Aorta (tissue), 5 donors: ENCODE results near the gene RRN3. TPM values are rescaled to one million over a fixed set of nuclear protein-coding genes. Genes with fewer than 3 reads are reported as not detected.
"Not testable (repeated sequence)": the region's sequence is repeated elsewhere in the genome, so short reads cannot be mapped to it uniquely, and the experiment has no call there.

ENCODE experiments used
- ATAC-seq: fragments of 200-7000 bp; cut with Tn5 transposase; one replicate; pipeline ENCODE4 v1.9.1; 2022; ENCODE audit warnings: moderate library complexity; ENCODE audit not compliant: low FRiP score
- DNase-seq, 2 donors: peaks; one replicate each; pipeline ENCODE4 v3.0.0-alpha.2; 2020
- H3K27ac ChIP-seq, 2 donors: one replicate each; pipeline ENCODE4 v1.5.1; 2013; ENCODE audit warnings: low read length in 2 of 2, mild to moderate bottlenecking in 2 of 2, moderate library complexity in 2 of 2, control low read depth in 1 of 2, inconsistent platforms in 1 of 2, low read depth in 1 of 2
- H3K27me3 ChIP-seq, 2 donors: one replicate each; pipeline ENCODE4 v1.6.1; 2013; ENCODE audit warnings: control low read depth in 1 of 2, low read length in 1 of 2, mild to moderate bottlenecking in 1 of 2, moderate library complexity in 1 of 2; ENCODE audit not compliant: insufficient read depth in 2 of 2, control insufficient read depth in 1 of 2
- H3K36me3 ChIP-seq, 2 donors: one replicate each; pipeline ENCODE4 v1.6.1; 2013; ENCODE audit warnings: control low read depth in 1 of 2, low read length in 1 of 2, mild to moderate bottlenecking in 1 of 2; ENCODE audit not compliant: insufficient read depth in 2 of 2, control insufficient read depth in 1 of 2
- H3K4me1 ChIP-seq, 2 donors: one replicate each; pipeline ENCODE4 v1.6.1; 2013; ENCODE audit warnings: low read length in 2 of 2, control low read depth in 1 of 2, mild to moderate bottlenecking in 1 of 2, moderate library complexity in 1 of 2; ENCODE audit not compliant: insufficient read depth in 2 of 2, control insufficient read depth in 1 of 2
- H3K4me3 ChIP-seq, 2 donors: one replicate each; pipeline ENCODE4 v1.5.1; 2013; ENCODE audit warnings: low read length in 2 of 2, control low read depth in 1 of 2, mild to moderate bottlenecking in 1 of 2
- H3K9me3 ChIP-seq: one replicate; pipeline ENCODE4 v1.6.1; 2013; ENCODE audit warnings: mild to moderate bottlenecking, low read length; ENCODE audit not compliant: control insufficient read depth
- WGBS, 2 donors: extraction: QIAGEN DNeasy Blood & Tissue Kit; methylation state at CpG; one replicate each; pipeline ENCODE4 v1.1.7; 2013; 5-methylcytosine and 5-hydroxymethylcytosine counted together
- intact Hi-C, 2 donors: fragments of 100-400 bp; cut with DNase I; formaldehyde crosslinking; loops; one replicate each; pipeline versions ENCODE4 v1.14.2 to v1.15.0; 2022
- long read RNA-seq, 2 donors: library from polyadenylated mRNA; unstranded; transcript quantifications; one replicate each; pipeline ENCODE4 v2.0.0, GENCODE V29; 2020 to 2021
- polyA plus RNA-seq, 2 donors: library from polyadenylated mRNA; stranded (reverse); fragments of 200-250 nt; gene quantifications; one replicate each; pipeline ENCODE4 v1.2.3, GENCODE V29; 2013
- total RNA-seq, 2 donors: library from RNA; stranded (reverse); fragmentation: NEBNext Ultra II Directional; extraction: Animal tissue kit (Norgen Biotek cat#: 25700); gene quantifications; one replicate each; pipeline ENCODE4 v1.2.1, GENCODE V29; 2021
- donor health status: healthy with polysubstance abuse.
- donor health status: Bipolar disorder and iron deficiency.
- donor health status: DM: no; HTN: no; CAD: no.
- donor health status: DM: no; HTN: no; CAD: no.
- donor health status: DM: yes; HTN: yes; CAD: no.

Gene RRN3, protein sequence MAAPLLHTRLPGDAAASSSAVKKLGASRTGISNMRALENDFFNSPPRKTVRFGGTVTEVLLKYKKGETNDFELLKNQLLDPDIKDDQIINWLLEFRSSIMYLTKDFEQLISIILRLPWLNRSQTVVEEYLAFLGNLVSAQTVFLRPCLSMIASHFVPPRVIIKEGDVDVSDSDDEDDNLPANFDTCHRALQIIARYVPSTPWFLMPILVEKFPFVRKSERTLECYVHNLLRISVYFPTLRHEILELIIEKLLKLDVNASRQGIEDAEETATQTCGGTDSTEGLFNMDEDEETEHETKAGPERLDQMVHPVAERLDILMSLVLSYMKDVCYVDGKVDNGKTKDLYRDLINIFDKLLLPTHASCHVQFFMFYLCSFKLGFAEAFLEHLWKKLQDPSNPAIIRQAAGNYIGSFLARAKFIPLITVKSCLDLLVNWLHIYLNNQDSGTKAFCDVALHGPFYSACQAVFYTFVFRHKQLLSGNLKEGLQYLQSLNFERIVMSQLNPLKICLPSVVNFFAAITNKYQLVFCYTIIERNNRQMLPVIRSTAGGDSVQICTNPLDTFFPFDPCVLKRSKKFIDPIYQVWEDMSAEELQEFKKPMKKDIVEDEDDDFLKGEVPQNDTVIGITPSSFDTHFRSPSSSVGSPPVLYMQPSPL
- total RNA-seq (10 to 100 TPM; 19.1 to 22.9 TPM), polyA plus RNA-seq (10 to 100 TPM in 1 of 2 donors, 1 to 10 TPM in 1; 9.4 to 11.7 TPM)
- long read RNA-seq, donor 1, partial matches to known transcripts = 5 of 10 reads
- long read RNA-seq, donor 1, other reads (novel, unspliced or antisense) = 4 of 10 reads
- long read RNA-seq, donor 2, transcript RRN3-201 (18 exons, 3,762 nt) = major isoform, 6 of 9 reads
- long read RNA-seq, donor 2, partial matches to known transcripts = 3 of 9 reads
- long read RNA-seq, donor 2, other reads (novel, unspliced or antisense) = 0 of 9 reads

DNA sequence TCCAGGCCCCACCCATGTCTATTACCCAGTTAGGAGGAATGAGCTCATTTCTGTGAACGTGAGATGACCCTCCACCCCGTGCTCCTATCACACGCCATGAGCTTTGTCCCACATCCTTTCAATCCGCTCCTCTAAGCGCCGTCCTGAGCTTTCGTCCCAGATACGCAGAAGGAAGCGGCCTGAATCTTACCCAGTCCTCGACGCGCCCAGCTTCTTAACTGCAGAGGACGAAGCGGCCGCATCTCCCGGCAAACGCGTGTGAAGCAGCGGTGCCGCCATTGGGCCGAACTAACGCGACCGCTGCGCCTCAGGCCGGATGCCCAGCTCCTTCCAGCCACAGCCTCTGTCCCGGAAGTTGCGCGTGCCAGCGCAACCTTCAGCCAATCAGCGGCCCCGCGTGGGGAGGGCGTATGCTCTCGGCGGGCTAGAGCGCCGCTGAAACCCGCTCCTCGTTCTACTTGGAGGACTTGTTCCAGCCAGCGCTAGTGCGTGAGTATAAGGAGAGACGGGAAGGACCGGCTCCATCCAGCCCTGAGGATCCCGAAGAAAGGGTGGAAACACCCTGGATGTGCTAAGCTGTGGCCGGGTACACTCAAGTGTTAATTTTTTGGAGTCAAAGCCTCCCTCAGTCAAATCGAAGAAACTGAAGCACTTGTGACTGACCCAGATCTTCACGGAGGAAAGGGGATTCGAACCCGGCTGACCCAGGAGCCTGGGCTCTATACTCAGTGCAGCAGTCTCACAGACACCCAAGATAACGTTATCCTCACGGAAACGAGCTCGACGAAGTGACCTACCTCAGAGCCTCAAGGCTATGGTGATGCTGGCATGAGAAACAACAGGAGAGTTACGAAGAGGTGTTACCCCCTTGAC lies at the start of gene RRN3:
Gene RRN3 (minus strand): TSS at position 318 of the 873 bp plus-strand sequence. CDS start 39 bp downstream, at position 279.
- H3K9me3 ChIP-seq, intact Hi-C loops, H3K27me3 ChIP-seq, H3K4me1 ChIP-seq, H3K36me3 ChIP-seq: not testable (repeated sequence)
- Histone ChIP-seq H3K27ac (peak within 1 kb of the TSS; percentile 4 to 9), H3K4me3 (peak within 1 kb of the TSS; percentile 2 to 76)
- ATAC-seq (peak; percentile 99), DNase-seq (peak; percentile 96 to 97)
- WGBS, 2 donors = 2 to 3% methylated on average over 50 to 56 of the region's 56 CpGs

DNA sequence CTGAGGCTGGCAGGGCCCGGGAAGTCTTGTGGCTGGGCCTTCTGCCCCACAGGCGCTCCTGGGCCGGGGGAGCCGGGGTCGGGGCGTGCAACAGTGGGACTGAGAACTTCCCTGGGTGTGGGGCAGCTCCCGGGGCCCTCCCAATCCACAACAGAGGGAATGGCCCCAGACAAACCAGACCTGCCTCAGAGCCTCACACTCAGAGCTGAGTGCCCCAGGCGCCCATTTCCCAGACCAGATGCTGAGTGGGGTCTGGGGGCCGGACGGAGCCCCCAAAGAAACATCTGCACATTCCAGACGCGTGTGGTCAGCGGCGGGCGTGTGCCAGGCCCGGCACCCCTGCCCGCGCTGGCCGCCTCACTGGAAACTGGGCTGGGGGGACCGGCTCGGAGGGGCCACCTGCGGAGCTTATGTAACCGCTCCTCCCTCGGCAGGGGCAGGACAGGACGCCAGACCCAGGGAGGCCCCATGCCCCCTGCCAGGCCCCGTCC lies 49.6 kb upstream of the RRN3 start:
- not testable (repeated sequence) for ATAC-seq

DNA sequence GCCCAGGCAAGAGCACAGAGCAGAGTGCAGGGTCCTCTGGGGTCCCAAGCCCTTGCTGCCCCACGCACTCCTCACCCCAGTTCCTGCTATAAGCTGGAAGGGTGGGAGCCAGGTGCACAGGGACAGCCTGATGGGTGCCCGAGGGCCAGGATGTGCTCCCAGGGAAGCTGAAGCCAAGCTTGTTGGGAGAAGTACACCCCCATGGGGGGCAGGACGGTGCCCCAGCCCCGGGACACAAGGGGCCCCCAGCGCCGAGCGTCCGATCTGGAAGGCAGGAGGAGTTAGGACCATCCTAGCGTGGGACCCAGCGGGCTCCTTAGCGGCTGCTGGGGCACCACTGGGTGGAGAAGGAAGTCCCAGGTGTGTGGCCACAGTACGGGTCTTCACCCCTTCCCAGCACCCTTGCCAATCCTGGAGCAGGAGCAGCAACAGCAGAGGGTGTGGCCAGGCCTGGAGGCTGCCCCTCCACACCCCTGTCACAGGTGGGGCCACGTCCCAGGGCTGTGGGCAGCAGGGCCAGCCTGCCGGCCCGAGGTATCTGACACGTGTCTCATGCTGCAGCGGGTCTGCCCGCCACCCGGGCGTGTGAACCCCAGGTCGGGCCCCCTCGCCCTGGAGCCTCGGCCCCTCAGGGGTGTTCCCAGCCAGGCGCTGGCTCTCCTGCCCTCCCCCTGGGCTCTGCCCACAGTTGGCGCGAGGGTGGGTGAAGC lies 49.0 kb upstream of the RRN3 start:
- H3K4me1 ChIP-seq, H3K9me3 ChIP-seq, H3K36me3 ChIP-seq, intact Hi-C loops, H3K4me3 ChIP-seq, H3K27me3 ChIP-seq: not testable (repeated sequence)
- ATAC-seq (peak; percentile 1), DNase-seq (peak in 1 of 2 donors; percentile 16)
- WGBS, 2 donors = 19 to 32% methylated on average over 12 to 25 of the region's 26 CpGs
- peak overlapping the region; percentile 77 to 100 for H3K27ac ChIP-seq

More for the DNA sequence above, 49.6 kb upstream of the RRN3 start:
- H3K4me3 ChIP-seq, H3K27me3 ChIP-seq, H3K4me1 ChIP-seq, intact Hi-C loops, H3K36me3 ChIP-seq, H3K9me3 ChIP-seq: not testable (repeated sequence)
- 4 to 6% methylated on average over 23 to 26 of the region's 26 CpGs for WGBS, 2 donors
- peak overlapping the region; percentile 77 to 100 for H3K27ac ChIP-seq
- peak in 1 of 2 donors; percentile 61 for DNase-seq

DNA sequence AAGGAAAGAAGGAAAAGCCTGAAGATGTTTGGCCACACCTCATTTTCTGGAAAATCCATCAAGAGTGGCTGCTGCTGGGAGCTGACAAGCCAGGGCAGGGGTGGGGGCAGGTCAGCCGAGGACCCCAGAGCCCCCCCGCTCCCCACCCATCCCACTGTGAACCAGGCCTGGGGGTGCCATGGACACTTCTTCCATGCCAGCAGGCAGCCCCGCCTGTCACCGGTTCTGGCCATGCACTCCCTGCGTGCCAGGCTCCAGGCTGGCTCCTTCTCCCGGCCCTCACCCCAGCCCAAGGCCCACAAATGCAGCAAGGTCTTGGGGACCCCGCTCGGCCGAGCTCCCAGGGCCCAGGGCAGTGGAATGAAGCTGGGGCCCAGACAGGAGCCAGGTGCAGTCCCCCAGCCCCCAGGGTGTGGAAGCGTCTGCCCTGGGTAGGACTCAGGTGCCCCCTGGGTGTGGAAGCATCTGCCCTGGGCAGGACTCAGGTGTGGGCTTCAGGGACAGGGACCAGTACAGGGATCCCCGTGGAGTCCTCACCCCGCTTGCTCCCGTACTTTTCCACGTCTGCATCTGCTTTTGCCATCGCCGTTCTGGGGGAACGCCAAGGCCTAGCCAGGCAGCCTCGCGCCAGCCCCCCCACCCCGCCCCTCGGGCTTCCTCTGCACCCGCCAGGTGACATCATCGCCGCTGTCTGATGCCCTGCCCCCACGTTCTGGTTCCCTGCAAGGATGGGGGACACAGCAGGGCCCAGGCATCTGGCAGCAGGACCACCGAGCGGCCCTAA lies 48.2 kb upstream of the RRN3 start:
- H3K4me3 ChIP-seq, H3K4me1 ChIP-seq, H3K27me3 ChIP-seq, intact Hi-C loops, H3K9me3 ChIP-seq, H3K36me3 ChIP-seq: not testable (repeated sequence)
- H3K27ac ChIP-seq = peak overlapping the region in 1 of 2 donors; percentile 77
- 10 to 16% methylated on average over 15 to 21 of the region's 27 CpGs for WGBS, 2 donors
- ATAC-seq (peak; percentile 65), DNase-seq (peak in 1 of 2 donors; percentile 76)

DNA sequence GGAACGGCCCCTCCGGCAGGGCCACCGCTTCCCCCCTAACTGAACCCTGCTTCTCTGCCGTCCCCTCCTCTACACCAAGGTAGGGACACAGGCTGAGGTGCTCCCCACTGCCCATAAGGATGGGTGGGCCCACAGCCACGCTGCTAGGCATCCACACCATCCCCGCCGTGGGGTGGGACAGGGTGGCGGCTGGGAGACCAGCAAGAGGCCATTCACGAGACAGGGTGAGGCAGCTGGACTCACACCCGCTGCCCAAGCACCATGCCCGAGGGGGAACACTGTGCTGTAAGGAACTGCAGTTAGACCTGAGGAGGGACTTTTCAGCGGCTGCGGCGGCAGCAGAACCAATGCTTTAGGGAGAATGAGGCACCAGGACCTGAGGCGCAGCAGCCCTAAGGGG lies 47.5 kb upstream of the RRN3 start:
- no peaks in the 10 kb centered on the region for H3K36me3 ChIP-seq
- no peaks in the 10 kb centered on the region for H3K27me3 ChIP-seq
- peak overlapping the region in 1 of 2 donors; percentile 68 for H3K27ac ChIP-seq
- intact Hi-C loops = no loop called here
- no peak for ATAC-seq
- H3K4me1 ChIP-seq = no peaks in the 10 kb centered on the region
- H3K9me3 ChIP-seq = no peaks in the 10 kb centered on the region
- WGBS, 2 donors = 37 to 38% methylated on average over 11 to 15 of the region's 15 CpGs
- peak; percentile 42 to 67 for DNase-seq
- H3K4me3 ChIP-seq = no peak overlapping the region

DNA sequence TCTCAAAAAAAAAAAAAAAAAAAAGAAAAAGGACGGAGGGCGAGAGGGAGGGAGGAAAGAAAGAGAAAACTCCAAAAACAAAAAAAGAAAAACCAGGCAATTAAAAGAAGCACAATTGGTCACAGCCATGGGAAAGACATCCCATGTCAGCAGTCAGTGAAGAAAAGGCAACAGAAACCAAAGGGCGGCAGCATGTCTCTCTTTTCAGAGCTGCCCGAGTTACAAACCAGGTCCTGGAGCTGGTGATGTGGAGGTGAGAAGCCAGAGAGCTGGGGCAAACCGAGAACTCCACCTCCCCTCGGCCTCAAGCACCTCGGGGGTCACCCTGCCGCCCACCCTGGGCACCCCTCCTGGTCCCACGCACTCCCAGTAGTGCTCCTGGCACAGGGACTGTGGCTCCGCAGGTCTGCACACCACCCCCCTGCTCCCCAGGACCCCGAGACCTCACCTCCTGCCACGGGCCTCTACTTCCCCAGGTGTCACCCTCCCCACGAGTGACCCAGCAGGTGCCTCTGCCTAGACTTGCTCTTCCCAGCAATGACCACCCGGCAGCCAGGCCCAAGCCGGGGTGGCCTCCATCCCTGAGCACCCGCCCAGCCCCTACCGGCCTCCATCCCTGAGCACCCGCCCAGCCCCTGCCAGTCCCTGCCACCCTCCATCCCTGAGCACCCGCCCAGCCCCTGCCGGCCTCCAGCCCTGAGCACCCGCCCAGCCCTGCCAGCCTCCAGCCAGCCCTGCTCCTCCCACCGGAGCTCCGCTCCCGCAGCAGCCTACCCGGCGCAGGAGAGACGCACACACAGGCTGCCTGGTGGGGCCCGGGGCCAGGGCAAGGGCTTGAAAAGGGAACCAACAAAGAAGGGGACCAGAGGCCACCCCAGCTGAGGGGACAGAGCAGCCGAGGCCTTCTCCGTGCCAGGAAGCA lies 46.6 kb upstream of the RRN3 start:
- Histone ChIP-seq H3K27ac (peak overlapping the region; percentile 51 to 68), H3K4me3 (peak overlapping the region; percentile 2 to 8)
- H3K27me3 ChIP-seq, H3K9me3 ChIP-seq, H3K36me3 ChIP-seq, H3K4me1 ChIP-seq, intact Hi-C loops: not testable (repeated sequence)
- DNase-seq (peak; percentile 80 to 89), ATAC-seq (peak; percentile 42)
- WGBS, 2 donors = 31 to 33% methylated on average over 28 to 30 of the region's 30 CpGs

DNA sequence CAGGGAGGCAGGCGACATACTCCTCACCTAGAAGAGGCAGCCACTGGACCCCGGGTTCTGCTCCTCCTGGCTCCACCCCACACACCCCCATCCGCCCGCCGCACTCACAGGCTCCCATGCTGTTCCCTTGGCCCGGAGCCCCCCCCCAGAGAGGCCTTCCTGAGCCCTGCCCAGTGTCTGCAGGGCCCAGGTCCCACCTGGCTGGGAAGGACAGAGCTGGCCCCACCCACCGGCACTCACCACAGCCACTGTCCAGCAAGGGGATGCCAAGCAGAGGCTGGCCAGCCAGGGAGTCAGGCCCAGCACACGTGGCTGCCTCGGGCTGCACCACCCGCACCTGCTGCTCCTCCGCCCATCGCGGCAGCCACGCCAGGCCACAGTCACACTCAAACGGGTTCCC lies 43.4 kb upstream of the RRN3 start:
- ATAC-seq, H3K36me3 ChIP-seq, H3K27me3 ChIP-seq, H3K4me3 ChIP-seq, H3K4me1 ChIP-seq, H3K9me3 ChIP-seq, intact Hi-C loops, H3K27ac ChIP-seq: not testable (repeated sequence)
- 29 to 47% methylated on average over 5 to 14 of the region's 15 CpGs for WGBS, 2 donors
- DNase-seq = peak in 1 of 2 donors; percentile 13
